Ovary (tissue), 9 donors: ENCODE data around the gene SSX4B. TPM values are rescaled to one million over a fixed set of nuclear protein-coding genes. Genes with fewer than 3 reads are reported as not detected.
"Not testable (repeated sequence)": the region's sequence is repeated elsewhere in the genome, so short reads cannot be mapped to it uniquely, and the experiment has no call there.

ENCODE experiments used
- DNase-seq, 5 donors: peaks; one replicate each; pipeline ENCODE4 v3.0.0-alpha.2; 2019 to 2020
- H3K27ac ChIP-seq, 2 donors: fragments of 200-600 bp; one replicate each; pipeline versions ENCODE4 v1.5.1 to v1.8.0; 2019 to 2022
- H3K27me3 ChIP-seq: fragments of 200-600 bp; one replicate; pipeline ENCODE4 v1.8.0; 2022
- H3K36me3 ChIP-seq: fragments of 200-600 bp; sonication (generic); one replicate; pipeline ENCODE4 v1.5.1; 2019
- H3K4me1 ChIP-seq: one replicate; pipeline ENCODE4 v1.8.1; 2013; ENCODE audit warnings: mild to moderate bottlenecking, moderate library complexity; ENCODE audit not compliant: insufficient read depth
- H3K4me3 ChIP-seq: fragments of 200-600 bp; sonication (generic); one replicate; pipeline ENCODE4 v1.5.1; 2017
- H3K9me3 ChIP-seq, 2 donors: fragments of 200-600 bp in 1 of 2; sonication (generic) in 1 of 2; one replicate each; pipeline versions ENCODE4 v1.5.1 to v1.8.1; 2013 to 2019; ENCODE audit warnings: mild to moderate bottlenecking in 1 of 2, moderate library complexity in 1 of 2
- CTCF ChIP-seq, 3 donors: fragments of 450-650 bp in 2 of 3; fragments of 200-600 bp in 1 of 3; IDR thresholded peaks; one replicate each; pipeline versions ENCODE4 v1.5.1 to v1.8.0; 2016 to 2022; ENCODE audit warnings: antibody characterized with exemption in 3 of 3, mild to moderate bottlenecking in 1 of 3
- EP300 ChIP-seq: sonication (generic); formaldehyde crosslinking; IDR thresholded peaks from one replicate; pipeline ENCODE4 v1.6.1; 2017; ENCODE audit warnings: antibody characterized with exemption
- POLR2A ChIP-seq: fragments of 450-650 bp; IDR thresholded peaks from one replicate; pipeline ENCODE4 v1.6.1; 2017; ENCODE audit warnings: antibody characterized with exemption, mild to moderate bottlenecking, moderate library complexity
- WGBS, 3 donors: extraction: QIAGEN DNeasy Blood & Tissue Kit in 1 of 3; methylation state at CpG; one replicate each; pipeline versions ENCODE4 v1.1.5 to v1.1.7; 2013 to 2017; 5-methylcytosine and 5-hydroxymethylcytosine counted together
- intact Hi-C, 4 donors: fragments of 100-400 bp; cut with DNase I; formaldehyde crosslinking; loops; one replicate each; pipeline versions ENCODE4 v1.11.0 to v1.15.1; 2022 to 2023
- polyA plus RNA-seq, 2 donors: library from polyadenylated mRNA; stranded (reverse); fragments of 200-250 nt in 1 of 2; fragments of 350-450 nt in 1 of 2; fragmentation: Illumina TruSeq in 1 of 2; extraction: RNeasy Lipid Tissue Mini Kit (QIAGEN cat#74804) in 1 of 2; gene quantifications; one replicate each; pipeline ENCODE4 v1.2.3, GENCODE V29; 2013 to 2014
- small RNA-seq: library from RNA; depleted of rRNA; stranded (forward); fragments of <200 nt; gene quantifications from one replicate; pipeline ENCODE3, GENCODE V24; 2016
- total RNA-seq, 7 donors: library from RNA; depleted of rRNA in 2 of 7; stranded (reverse); fragments of >200 nt in 2 of 7; fragmentation: NEBNext Ultra II Directional in 3 of 7; extraction: Animal tissue kit (Norgen Biotek cat#: 25700) in 3 of 7; gene quantifications; one replicate each; pipeline versions ENCODE4 v1.1.0 to v1.2.4, GENCODE V29; 2016 to 2023
- donor health status: DM: no; HTN: no; CAD: no; lungs with moderate emphysema.
- donor health status: DM: no; HTN: no; CAD: no.
- donor health status: Bipolar disorder and iron deficiency.
- donor health status: DM: yes; HTN: yes; CAD: no.
- donor health status: DM: no; HTN: no; CAD: no.
- donor health status: DM: yes; HTN: yes; CAD: no.

The SSX4B gene
- total and polyA plus RNA-seq, 9 donors, result not detected

GRCh38 chrX:48396931-48397330 lies 14.8 kb downstream of the SSX4B start:
- H3K4me3 ChIP-seq, intact Hi-C loops, H3K27me3 ChIP-seq, DNase-seq, H3K4me1 ChIP-seq, H3K27ac ChIP-seq, H3K36me3 ChIP-seq, H3K9me3 ChIP-seq: not testable (repeated sequence)
- 60 to 66% (median 65%) methylated on average over 1 to 2 of the region's 2 CpGs for WGBS, 3 donors

- intact Hi-C loops, H3K4me1 ChIP-seq, H3K36me3 ChIP-seq, H3K27me3 ChIP-seq, DNase-seq, H3K9me3 ChIP-seq, H3K27ac ChIP-seq, H3K4me3 ChIP-seq: not testable (repeated sequence)
- WGBS, 3 donors, result no CpG with 5 or more reads among the region's 16 CpGs
These were observed 28.5 kb downstream of the SSX4B start, which contains the start of gene SSX4 for GRCh38 chrX:48383239-48383638. TSS of gene SSX4 (plus strand) at chrX:48383539. CDS start at chrX:48384054, 515 bp downstream.

- intact Hi-C loops, DNase-seq, H3K36me3 ChIP-seq, H3K27me3 ChIP-seq, H3K9me3 ChIP-seq, H3K4me3 ChIP-seq, H3K4me1 ChIP-seq, H3K27ac ChIP-seq: not testable (repeated sequence)
- WGBS, 3 donors, result no CpG with 5 or more reads among the region's 8 CpGs
These were observed 41.4 kb downstream of the SSX4B start for GRCh38 chrX:48370408-48370807.

GRCh38 chrX:48367717-48368408 lies 43.9 kb downstream of the SSX4B start:
- H3K36me3 ChIP-seq, intact Hi-C loops, H3K4me1 ChIP-seq, H3K27ac ChIP-seq, H3K9me3 ChIP-seq, DNase-seq, H3K27me3 ChIP-seq, H3K4me3 ChIP-seq: not testable (repeated sequence)
- no CpG with 5 or more reads among the region's 12 CpGs for WGBS, 3 donors

- intact Hi-C loops, H3K9me3 ChIP-seq: not testable (repeated sequence)
These were observed 52.5 kb downstream of the SSX4B start for GRCh38 chrX:48359281-48359680.

GRCh38 chrX:48357681-48358080 lies 54.1 kb downstream of the SSX4B start:
- Histone ChIP-seq H3K4me1 (no peaks in the 10 kb centered on the region), H3K9me3 (no peaks in the 10 kb centered on the region), H3K27me3 (no peaks in the 10 kb centered on the region), H3K27ac (no peak overlapping the region), H3K4me3 (no peak overlapping the region), H3K36me3 (no peaks in the 10 kb centered on the region)
- no peak for TF ChIP-seq CTCF (IDR thresholded peaks at IDR 0.05)
- TF ChIP-seq POLR2A, result no peak
- no peak for TF ChIP-seq EP300
- no peak for DNase-seq
- WGBS, 3 donors, result 80 to 87% (median 85%) methylated on average over 8 of the region's 8 CpGs
- intact Hi-C loops, result no loop called here

More at GRCh38 chrX:48359281-48359680, 52.5 kb downstream of the SSX4B start:
- H3K36me3 ChIP-seq, H3K27ac ChIP-seq, DNase-seq, H3K27me3 ChIP-seq, H3K4me1 ChIP-seq, H3K4me3 ChIP-seq: not testable (repeated sequence)
- 69 to 74% (median 72%) methylated on average over 6 of the region's 6 CpGs for WGBS, 3 donors

- H3K4me1 ChIP-seq, H3K36me3 ChIP-seq, H3K27me3 ChIP-seq, H3K4me3 ChIP-seq, H3K9me3 ChIP-seq, H3K27ac ChIP-seq, intact Hi-C loops, DNase-seq: not testable (repeated sequence)
- WGBS, 3 donors, result 84 to 87% (median 87%) methylated on average over 19 of the region's 19 CpGs
These were observed 55.3 kb downstream of the SSX4B start, which contains the start of gene SSX3 for GRCh38 chrX:48356315-48357094. TSS of gene SSX3 (minus strand) at chrX:48356703. CDS start at chrX:48355249, 1,454 bp downstream.

Small RNA genes within 50 kb of the gene (small RNA-seq; reads per million reads assigned to genes)
- gene AL606490.4 (not detected), gene AL606490.7 (not detected)

Other genes with a start within 250 kb of the SSX4B start
- not detected for gene SSX5, start 215.2 kb downstream of the SSX4B start, total RNA-seq
- not detected for gene SSX5, start 215.2 kb downstream of the SSX4B start, polyA plus RNA-seq
- under 1 TPM in 1 of 7 donors, not detected in 6; 0.20 TPM for gene SSX1, start 156.6 kb downstream of the SSX4B start, total RNA-seq
- gene SSX1, start 156.6 kb downstream of the SSX4B start, polyA plus RNA-seq, result not detected
- gene SSX3, start 55.3 kb downstream of the SSX4B start, total RNA-seq, result not detected
- not detected for gene SSX3, start 55.3 kb downstream of the SSX4B start, polyA plus RNA-seq
- not detected for gene SSX4, start 28.4 kb downstream of the SSX4B start, total RNA-seq
- not detected for gene SSX4, start 28.4 kb downstream of the SSX4B start, polyA plus RNA-seq
- 10 to 100 TPM in 4 of 7 donors, 1 to 10 TPM in 3; 6.2 to 26.0 (median 13.6) TPM for gene SLC38A5, start 58.3 kb upstream of the SSX4B start, total RNA-seq
- 10 to 100 TPM in 1 of 2 donors, 1 to 10 TPM in 1; 8.3 to 10.7 TPM for gene SLC38A5, start 58.3 kb upstream of the SSX4B start, polyA plus RNA-seq
- 10 to 100 TPM; 23.2 to 45.9 (median 32.7) TPM for gene FTSJ1, start 64.2 kb upstream of the SSX4B start, total RNA-seq
- gene FTSJ1, start 64.2 kb upstream of the SSX4B start, polyA plus RNA-seq, result 10 to 100 TPM; 24.8 to 28.2 TPM
- 10 to 100 TPM in 3 of 7 donors, 1 to 10 TPM in 4; 8.0 to 13.9 (median 9.9) TPM for gene PORCN, start 97.0 kb upstream of the SSX4B start, total RNA-seq
- gene PORCN, start 97.0 kb upstream of the SSX4B start, polyA plus RNA-seq, result 10 to 100 TPM in 1 of 2 donors, 1 to 10 TPM in 1; 7.6 to 10.9 TPM
- 10 to 100 TPM; 15.4 to 83.3 (median 20.0) TPM for gene EBP, start 109.8 kb upstream of the SSX4B start, total RNA-seq
- 100 to 1,000 TPM in 1 of 2 donors, 10 to 100 TPM in 1; 28.3 to 117 TPM for gene EBP, start 109.8 kb upstream of the SSX4B start, polyA plus RNA-seq
- gene TBC1D25, start 127.8 kb upstream of the SSX4B start, total RNA-seq, result 10 to 100 TPM in 6 of 7 donors, 1 to 10 TPM in 1; 8.1 to 16.0 (median 12.2) TPM
- 10 to 100 TPM in 1 of 2 donors, 1 to 10 TPM in 1; 8.5 to 10.8 TPM for gene TBC1D25, start 127.8 kb upstream of the SSX4B start, polyA plus RNA-seq
- 100 to 1,000 TPM; 103 to 421 (median 153) TPM for gene RBM3, start 162.5 kb upstream of the SSX4B start, total RNA-seq
- gene RBM3, start 162.5 kb upstream of the SSX4B start, polyA plus RNA-seq, result 100 to 1,000 TPM; 139 to 205 TPM
- 100 to 1,000 TPM in 6 of 7 donors, 10 to 100 TPM in 1; 98.8 to 189 (median 148) TPM for gene WDR13, start 185.5 kb upstream of the SSX4B start, total RNA-seq
- 100 to 1,000 TPM in 1 of 2 donors, 1 to 10 TPM in 1; 8.5 to 169 TPM for gene WDR13, start 185.5 kb upstream of the SSX4B start, polyA plus RNA-seq